GM12878 (cell line): ENCODE data around the gene TTC29.

Experiments used
- ESRRA ChIP-seq: IDR thresholded peaks from 2 replicates; pipeline ENCODE4 v1.6.1; 2012; ENCODE audit warnings: mild to moderate bottlenecking, low read length, improper control_type of control experiment
- POLR2AphosphoS5 ChIP-seq: IDR thresholded peaks from 2 replicates; pipeline ENCODE4 v1.6.1; 2011; ENCODE audit warnings: mild to moderate bottlenecking, low read length, inconsistent platforms
- TAF1 ChIP-seq: IDR thresholded peaks from 2 replicates; pipeline ENCODE4 v1.6.1; 2011; ENCODE audit warnings: mild to moderate bottlenecking, low read depth, low read length, borderline replicate concordance
- YY1 ChIP-seq: IDR thresholded peaks from 2 replicates; pipeline ENCODE4 v1.6.1; 2011; ENCODE audit warnings: low read depth, mild to moderate bottlenecking, low read length
- TF ChIP-seq, protein P1 (sequence below), 3 experiments: IDR thresholded peaks in 2 of 3; conservative IDR thresholded peaks in 1 of 3; 2 replicates each; pipeline ENCODE4 v1.5.1; 2011; ENCODE audit warnings: low read depth in 3 of 3, low read length in 3 of 3, mild to moderate bottlenecking in 3 of 3, control low read depth in 2 of 3, moderate library complexity in 2 of 3, inconsistent platforms in 1 of 3, mixed read lengths in 1 of 3; ENCODE audit not compliant: control insufficient read depth in 2 of 3, insufficient read depth in 1 of 3; ENCODE audit errors: extremely low read depth in 1 of 3

DNA sequence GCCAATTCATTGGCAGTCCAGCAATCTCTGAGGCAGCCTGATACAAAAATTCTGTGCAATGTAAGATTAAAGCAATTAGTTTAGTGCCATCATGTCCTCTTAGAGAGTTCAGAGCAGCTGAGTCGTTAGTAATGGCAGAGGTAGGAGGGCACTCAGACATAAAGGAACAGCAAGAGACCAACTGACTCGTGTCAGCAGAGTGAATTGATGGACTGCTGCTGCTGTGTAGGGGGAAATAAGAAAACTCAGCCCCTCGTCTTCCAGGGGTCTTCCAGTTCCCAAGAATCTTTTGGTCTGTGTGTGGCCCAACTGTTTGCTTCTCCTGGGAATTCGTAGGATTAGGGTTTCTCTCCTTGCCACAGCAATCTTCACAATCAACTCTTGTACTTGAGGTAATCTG lies 100.9 kb downstream of the TTC29 start:
- TF ChIP-seq, protein P1, sequence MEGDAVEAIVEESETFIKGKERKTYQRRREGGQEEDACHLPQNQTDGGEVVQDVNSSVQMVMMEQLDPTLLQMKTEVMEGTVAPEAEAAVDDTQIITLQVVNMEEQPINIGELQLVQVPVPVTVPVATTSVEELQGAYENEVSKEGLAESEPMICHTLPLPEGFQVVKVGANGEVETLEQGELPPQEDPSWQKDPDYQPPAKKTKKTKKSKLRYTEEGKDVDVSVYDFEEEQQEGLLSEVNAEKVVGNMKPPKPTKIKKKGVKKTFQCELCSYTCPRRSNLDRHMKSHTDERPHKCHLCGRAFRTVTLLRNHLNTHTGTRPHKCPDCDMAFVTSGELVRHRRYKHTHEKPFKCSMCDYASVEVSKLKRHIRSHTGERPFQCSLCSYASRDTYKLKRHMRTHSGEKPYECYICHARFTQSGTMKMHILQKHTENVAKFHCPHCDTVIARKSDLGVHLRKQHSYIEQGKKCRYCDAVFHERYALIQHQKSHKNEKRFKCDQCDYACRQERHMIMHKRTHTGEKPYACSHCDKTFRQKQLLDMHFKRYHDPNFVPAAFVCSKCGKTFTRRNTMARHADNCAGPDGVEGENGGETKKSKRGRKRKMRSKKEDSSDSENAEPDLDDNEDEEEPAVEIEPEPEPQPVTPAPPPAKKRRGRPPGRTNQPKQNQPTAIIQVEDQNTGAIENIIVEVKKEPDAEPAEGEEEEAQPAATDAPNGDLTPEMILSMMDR (IDR thresholded peaks at IDR 0.05 in 2 of 3, conservative IDR thresholded peaks at IDR 0.05 in 1 of 3; ENCODE audit: control insufficient read depth in 2 of 3, extremely low read depth in 1 of 3, insufficient read depth in 1 of 3, low read depth in 3 of 3, low read length in 3 of 3), result no peak
- no peak for TF ChIP-seq YY1
- TF ChIP-seq TAF1, result no peak
- no peak for TF ChIP-seq ESRRA
- TF ChIP-seq POLR2AphosphoS5, result no peak
